SK-N-MC (cell line): ENCODE data around the gene DIP2C.

ENCODE experiments used
- DNase-seq: peaks from one replicate; pipeline ENCODE4 v3.0.0-alpha.2; 2011; ENCODE audit warnings: low read depth, low spot score
- H3K27ac ChIP-seq: fragments of 200-600 bp; sonication (generic); 2 replicates; pipeline ENCODE4 v1.5.1; 2016; ENCODE audit warnings: mixed run types
- H3K36me3 ChIP-seq: fragments of 200-600 bp; sonication (generic); 2 replicates; pipeline ENCODE4 v1.6.1; 2017; ENCODE audit warnings: antibody characterized with exemption, low read length, mixed read lengths; ENCODE audit not compliant: insufficient read depth
- H3K4me3 ChIP-seq: fragments of 200-600 bp; sonication (generic); 2 replicates; pipeline ENCODE4 v1.5.1; 2016
- H3K9ac ChIP-seq: fragments of 200-600 bp; sonication (generic); 2 replicates; pipeline ENCODE4 v1.8.0; 2017; ENCODE audit warnings: mixed run types, mixed read lengths; ENCODE audit not compliant: insufficient read length
- H3K9me3 ChIP-seq: fragments of 200-600 bp; sonication (generic); 2 replicates; pipeline ENCODE4 v1.6.1; 2017; ENCODE audit warnings: low read depth, mild to moderate bottlenecking, antibody characterized with exemption, low read length, moderate library complexity, mixed read lengths
- EZH2 ChIP-seq: fragments of 200-600 bp; sonication (generic); IDR thresholded peaks from one replicate; pipeline ENCODE4 v1.6.1; 2017; ENCODE audit warnings: antibody characterized with exemption
- FOXP2 ChIP-seq: optimal IDR thresholded peaks from 2 replicates; pipeline ENCODE3; 2011; ENCODE audit warnings: mild to moderate bottlenecking, moderate library complexity; ENCODE audit not compliant: insufficient read depth; ENCODE audit errors: extremely low read length, control extremely low read depth
- POLR2AphosphoS5 ChIP-seq: IDR thresholded peaks from 2 replicates; pipeline ENCODE4 v1.6.1; 2012; ENCODE audit warnings: mild to moderate bottlenecking, low read depth, low read length, borderline replicate concordance

Gene DIP2C

DNA sequence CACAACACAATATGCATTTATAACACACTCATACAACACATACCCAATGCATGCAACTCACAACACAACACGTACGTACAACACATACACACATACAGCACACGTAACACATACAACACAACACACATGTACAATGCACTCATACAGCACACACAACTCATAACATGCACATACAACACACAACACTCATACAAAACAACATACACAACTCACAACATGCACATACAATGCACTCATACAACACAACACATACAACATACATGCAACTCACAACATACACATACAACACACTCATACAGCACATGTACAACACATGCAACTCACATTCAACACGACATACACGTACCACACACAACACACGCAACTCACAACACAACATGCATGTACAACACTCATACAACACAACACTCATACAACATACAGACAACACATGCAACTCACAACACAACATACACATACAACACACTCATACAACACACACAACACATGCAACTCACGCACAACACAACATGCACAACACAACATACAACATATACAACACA is 21.8 kb downstream of the DIP2C start:
- Histone ChIP-seq H3K9me3 (no peaks in the 10 kb centered on the region), H3K27ac (no peak overlapping the region), H3K36me3 (no peaks in the 10 kb centered on the region), H3K9ac (no peak overlapping the region), H3K4me3 (no peak overlapping the region)
- TF ChIP-seq FOXP2 = no peak
- no peak for DNase-seq

DNA sequence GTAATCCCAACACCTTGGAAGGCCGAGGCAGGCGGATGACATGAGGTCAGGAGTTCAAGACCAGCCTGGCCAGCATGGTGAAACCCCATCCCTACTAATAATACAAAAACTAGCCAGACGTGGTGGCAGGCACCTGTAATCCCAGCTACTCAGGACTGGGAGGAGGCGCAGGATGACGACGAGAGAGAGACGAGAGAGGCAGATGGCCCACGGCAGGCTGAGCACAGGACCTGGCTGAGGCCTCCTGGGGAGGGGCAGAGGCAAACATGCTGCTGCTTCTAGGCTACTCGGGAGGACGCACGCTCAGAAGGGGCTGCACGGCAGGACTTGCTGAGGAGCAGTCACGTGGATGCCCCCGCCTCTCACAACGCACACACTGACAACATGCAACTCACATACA is 22.4 kb downstream of the DIP2C start:
- H3K36me3 ChIP-seq = no peaks in the 10 kb centered on the region
- no peak overlapping the region for H3K27ac ChIP-seq
- no peak for TF ChIP-seq EZH2
- no peak for TF ChIP-seq POLR2AphosphoS5
- no peak for TF ChIP-seq FOXP2
- no peaks in the 10 kb centered on the region for H3K9me3 ChIP-seq
- no peak overlapping the region for H3K9ac ChIP-seq
- DNase-seq = no peak
- no peak overlapping the region for H3K4me3 ChIP-seq

DNA sequence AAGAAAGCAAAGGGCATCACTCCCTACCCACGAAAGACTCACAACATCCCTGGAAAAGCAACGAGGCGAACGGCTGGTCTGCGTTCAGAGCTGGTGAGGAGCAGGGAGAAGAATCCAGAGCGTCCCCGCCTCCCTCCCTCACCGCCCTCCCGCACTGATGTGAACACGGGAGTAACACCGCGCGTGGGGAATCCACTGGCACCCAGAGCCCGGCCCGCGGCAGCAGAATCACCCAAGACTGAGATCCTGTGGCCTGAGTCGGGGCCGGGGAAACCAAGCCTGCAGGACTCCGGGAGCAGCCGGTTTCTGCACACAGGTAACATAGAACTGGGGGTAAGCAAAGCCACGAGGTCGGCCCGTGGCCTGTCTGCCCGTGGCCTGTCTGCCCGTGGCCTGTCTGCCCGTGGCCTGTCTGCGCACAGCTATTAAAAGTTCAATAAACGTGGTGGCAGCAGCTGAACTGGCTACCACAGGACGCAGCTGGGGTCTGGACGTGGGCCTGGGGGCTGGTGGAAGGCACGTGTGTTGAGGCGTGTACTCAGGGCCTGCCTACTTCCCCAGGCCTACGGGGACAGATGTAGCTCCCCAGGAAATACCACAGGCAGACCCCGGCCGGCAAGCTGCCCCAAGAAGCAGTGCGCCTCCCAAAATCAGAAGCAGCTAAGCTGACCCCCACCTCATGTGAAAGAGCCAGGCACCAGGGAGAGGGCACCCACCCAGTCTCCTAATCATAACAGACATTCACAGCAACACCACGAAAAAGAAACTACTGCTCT is 23.0 kb downstream of the DIP2C start:
- TF ChIP-seq POLR2AphosphoS5 (no peak), FOXP2 (no peak), EZH2 (no peak)
- no peak overlapping the region for H3K27ac ChIP-seq
- H3K9ac ChIP-seq = no peak overlapping the region
- no peak for DNase-seq
- no peaks in the 10 kb centered on the region for H3K36me3 ChIP-seq
- H3K9me3 ChIP-seq = no peaks in the 10 kb centered on the region
- H3K4me3 ChIP-seq = no peak overlapping the region

DNA sequence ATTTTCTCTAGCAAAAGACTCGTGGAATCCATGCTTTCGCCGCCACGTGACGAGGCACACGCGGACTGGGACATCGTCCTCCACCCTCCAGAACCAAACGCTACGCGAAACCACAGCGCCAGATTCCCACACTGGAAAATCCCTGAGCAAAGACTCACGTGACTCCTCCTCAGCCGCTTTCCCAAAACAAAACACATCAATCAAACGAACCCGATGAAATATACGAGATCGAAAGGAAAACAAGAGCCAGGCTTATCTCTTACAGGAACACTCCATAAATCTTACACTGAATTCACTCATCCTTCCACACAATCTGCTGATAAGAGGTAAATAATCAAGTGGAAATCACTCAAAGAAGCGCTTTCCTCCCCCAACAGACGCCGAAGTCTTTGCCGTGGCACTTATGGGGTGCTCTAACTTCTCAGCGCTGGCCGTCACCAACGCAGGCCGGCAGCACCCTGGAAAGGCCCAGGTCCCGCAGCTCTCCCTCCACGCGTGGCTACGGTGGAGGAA is 23.8 kb downstream of the DIP2C start:
- Histone ChIP-seq H3K36me3 (no peaks in the 10 kb centered on the region), H3K9me3 (no peaks in the 10 kb centered on the region), H3K9ac (no peak overlapping the region), H3K4me3 (no peak overlapping the region), H3K27ac (no peak overlapping the region)
- TF ChIP-seq FOXP2 (no peak), POLR2AphosphoS5 (no peak), EZH2 (no peak)
- no peak for DNase-seq

DNA sequence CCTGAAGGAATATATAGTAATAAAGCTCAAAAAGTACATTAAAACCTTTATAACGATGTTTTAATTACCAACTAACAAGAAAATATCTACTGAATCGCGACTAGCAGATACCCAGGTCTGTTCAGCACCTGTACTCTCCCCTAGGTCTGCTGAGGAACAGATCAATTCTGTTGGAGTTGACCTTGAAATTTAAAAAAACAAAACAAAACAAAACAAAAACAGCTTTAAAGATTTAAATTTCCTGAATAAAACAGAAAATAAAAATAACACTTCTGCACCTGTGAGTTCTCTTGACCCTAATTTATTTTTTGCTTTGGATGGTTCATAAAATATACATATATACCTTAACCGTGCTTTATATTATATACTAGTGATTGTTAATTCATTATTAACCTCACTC is 24.6 kb downstream of the DIP2C start:
- Histone ChIP-seq H3K27ac (no peak overlapping the region), H3K4me3 (no peak overlapping the region)
- no peak for TF ChIP-seq POLR2AphosphoS5
- TF ChIP-seq FOXP2 = no peak
- TF ChIP-seq EZH2 = no peak

DNA sequence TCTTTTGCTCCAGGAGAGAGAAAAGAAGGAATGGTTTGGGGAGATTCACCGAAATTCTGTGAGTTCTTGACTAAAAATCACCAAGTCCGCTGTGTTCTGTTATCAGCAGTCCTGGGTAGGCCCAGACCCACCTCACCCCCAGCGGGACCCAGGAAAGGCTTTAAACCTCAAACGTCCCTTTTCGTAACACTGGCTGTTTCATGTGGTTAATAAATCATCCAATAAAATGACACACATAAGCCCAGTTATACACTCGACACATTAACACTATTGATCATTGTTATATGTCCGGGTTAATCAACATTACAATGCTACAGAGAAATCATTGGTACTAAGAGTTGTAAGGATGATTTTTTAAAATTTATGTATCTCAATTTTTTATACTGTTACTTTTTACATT is 25.2 kb downstream of the DIP2C start:
- H3K27ac ChIP-seq = no peak overlapping the region
- no peak for DNase-seq
- no peak overlapping the region for H3K4me3 ChIP-seq
- H3K9ac ChIP-seq = no peak overlapping the region
- no peaks in the 10 kb centered on the region for H3K36me3 ChIP-seq
- H3K9me3 ChIP-seq = no peaks in the 10 kb centered on the region
- TF ChIP-seq EZH2 (no peak), POLR2AphosphoS5 (no peak), FOXP2 (no peak)

More for the DNA sequence above, 24.6 kb downstream of the DIP2C start:
- Histone ChIP-seq H3K9me3 (no peaks in the 10 kb centered on the region), H3K36me3 (no peaks in the 10 kb centered on the region), H3K9ac (no peak overlapping the region)
- DNase-seq = no peak

DNA sequence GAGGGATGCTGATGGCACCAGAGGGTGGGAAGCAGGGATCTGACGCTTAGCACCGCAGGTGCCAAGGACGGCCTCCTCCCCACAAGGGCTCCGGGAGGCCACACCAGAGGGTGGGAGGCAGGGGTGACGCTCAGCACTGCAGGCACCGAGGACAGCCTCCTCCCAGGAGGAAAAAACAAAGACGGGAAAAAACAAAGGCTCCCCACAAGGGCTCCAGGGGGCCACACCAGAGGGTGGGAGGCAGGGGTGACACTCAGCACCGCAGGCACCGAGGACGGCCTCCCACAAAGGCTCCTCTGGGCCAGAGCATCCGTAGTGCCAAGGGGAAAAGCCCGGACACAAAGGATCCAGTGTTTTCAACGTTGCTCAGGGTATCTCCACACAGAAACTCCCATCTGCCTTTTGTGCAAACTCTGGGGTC is 25.6 kb downstream of the DIP2C start:
- H3K36me3 ChIP-seq = no peaks in the 10 kb centered on the region
- H3K9me3 ChIP-seq = no peaks in the 10 kb centered on the region
- no peak for DNase-seq
- no peak overlapping the region for H3K27ac ChIP-seq
- TF ChIP-seq POLR2AphosphoS5 = no peak
- TF ChIP-seq FOXP2 = no peak
- no peak for TF ChIP-seq EZH2
- no peak overlapping the region for H3K4me3 ChIP-seq
- H3K9ac ChIP-seq = no peak overlapping the region

DNA sequence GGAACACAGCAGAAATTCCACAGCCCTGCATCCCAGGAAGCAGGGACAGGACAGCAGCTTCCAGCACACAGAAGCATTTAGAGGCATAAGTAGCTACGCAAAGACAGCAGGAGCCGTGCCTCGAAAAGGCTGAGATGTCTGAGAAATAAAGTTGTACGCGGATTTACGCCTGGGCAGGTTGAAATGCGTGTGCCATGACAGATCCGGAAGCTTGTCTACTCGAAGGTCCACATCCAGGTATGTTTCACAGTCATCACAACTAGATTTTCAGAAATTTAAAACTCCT is 26.1 kb downstream of the DIP2C start:
- DNase-seq = no peak
- Histone ChIP-seq H3K9me3 (no peaks in the 10 kb centered on the region), H3K36me3 (no peaks in the 10 kb centered on the region), H3K9ac (no peak overlapping the region), H3K4me3 (no peak overlapping the region), H3K27ac (no peak overlapping the region)
- TF ChIP-seq EZH2 (no peak), FOXP2 (no peak), POLR2AphosphoS5 (no peak)
